HG02623 (cell line): ENCODE measurements around the gene DSG3.
"Not testable (repeated sequence)": the region's sequence is repeated elsewhere in the genome, so short reads cannot be mapped to it uniquely, and the experiment has no call there.

Experiments
- ATAC-seq: cut with Tn5 transposase; IDR thresholded peaks from one replicate; pipeline ENCODE4 v1.9.1; 2021; ENCODE audit warnings: moderate library complexity; ENCODE audit not compliant: unreplicated experiment

DSG3 gene

GRCh38 chr18:31490387-31490786, 42.8 kb downstream of the DSG3 start:
- peak; percentile 74 for ATAC-seq

DNA sequence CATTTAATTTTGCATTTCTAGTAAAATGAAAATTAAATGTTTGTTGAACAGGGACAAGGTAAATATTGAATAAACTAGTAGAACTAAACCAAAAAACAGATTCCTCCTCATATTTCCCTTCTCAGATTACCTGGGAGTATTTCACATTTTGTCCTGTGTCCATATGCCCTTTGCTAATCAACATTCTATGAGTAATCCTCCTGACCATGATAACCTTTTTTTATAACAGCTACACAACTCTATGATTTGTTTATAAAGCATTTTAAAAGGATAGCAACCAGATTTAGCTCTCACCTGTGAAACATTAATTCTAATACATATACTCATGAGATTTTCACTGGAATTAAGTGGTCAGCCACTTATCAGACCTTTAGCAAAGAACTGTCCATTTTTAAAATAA, 43.3 kb downstream of the DSG3 start:
- no peak for ATAC-seq

GRCh38 chr18:31491586-31491985, 44.0 kb downstream of the DSG3 start:
- no peak for ATAC-seq

DNA sequence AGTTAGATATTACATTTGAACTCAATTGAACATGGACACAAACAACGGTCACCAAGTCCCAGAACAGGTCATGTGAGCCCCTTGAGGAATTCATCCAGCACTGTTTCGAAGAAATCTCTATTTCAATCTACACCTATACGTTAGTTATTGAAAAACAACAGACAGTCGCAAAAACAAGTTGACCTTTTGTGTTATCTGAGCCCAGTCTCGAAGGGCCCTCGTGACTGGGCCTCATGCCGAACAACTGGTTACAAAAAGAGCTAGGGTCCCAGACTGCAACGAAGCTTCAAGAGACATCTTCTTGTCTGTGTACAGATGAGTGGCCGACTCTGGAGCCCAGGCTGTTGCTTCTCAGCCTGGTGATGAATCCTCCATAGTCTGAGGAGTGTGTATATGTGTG, 45.1 kb downstream of the DSG3 start:
- ATAC-seq: no peak

- ATAC-seq: no peak
Observed at GRCh38 chr18:31493171-31493570, 45.6 kb downstream of the DSG3 start.

- no peak for ATAC-seq
Observed at GRCh38 chr18:31493941-31494340, 46.4 kb downstream of the DSG3 start.

DNA sequence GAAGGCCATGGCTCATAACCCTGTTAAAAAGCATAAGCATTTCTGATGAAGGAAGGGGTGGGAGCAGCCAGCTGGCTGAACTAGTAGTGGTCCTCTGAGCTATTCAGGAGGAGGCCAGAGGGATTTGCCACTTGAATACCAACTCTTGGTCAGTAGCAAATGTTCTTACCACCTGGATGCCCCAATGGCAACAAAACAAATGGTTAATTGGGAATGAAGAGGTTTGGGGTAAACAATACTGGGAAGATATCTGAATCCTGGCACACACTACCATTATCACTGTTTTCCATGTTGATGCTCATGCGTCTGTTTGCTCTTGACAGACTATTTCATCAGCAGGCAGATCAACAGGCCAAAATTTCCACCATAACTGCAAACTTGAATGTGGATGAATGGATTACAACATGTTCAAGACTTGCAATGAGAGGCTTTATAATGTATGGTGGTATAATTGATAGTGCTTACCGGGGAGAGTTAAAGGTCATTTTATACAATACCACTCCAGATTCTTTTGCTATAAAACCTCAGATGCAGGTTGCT, 47.2 kb downstream of the DSG3 start:
- not testable (repeated sequence) for ATAC-seq

DNA sequence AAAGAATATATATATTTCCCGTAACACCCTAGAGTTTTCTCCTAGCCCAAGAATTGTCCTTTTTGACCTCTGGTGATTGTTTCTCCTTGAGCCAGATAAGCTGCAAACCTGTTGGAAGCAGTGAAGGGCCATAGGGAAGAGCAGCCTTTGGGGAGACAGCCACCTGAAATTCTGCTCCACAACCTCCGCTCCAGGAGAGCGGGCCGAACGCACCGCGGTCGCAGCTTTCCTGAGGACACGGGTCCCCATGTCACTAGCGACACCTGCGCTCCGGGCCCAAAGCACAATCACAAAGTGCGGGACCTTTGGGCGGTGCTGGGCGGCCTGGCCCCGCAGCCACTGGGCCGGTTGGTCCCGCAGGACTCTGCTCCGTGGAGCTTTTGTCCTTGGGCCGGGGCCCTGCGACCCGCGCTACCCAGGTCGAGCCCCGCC, 49.9 kb downstream of the DSG3 start:
- ATAC-seq: no peak

DNA sequence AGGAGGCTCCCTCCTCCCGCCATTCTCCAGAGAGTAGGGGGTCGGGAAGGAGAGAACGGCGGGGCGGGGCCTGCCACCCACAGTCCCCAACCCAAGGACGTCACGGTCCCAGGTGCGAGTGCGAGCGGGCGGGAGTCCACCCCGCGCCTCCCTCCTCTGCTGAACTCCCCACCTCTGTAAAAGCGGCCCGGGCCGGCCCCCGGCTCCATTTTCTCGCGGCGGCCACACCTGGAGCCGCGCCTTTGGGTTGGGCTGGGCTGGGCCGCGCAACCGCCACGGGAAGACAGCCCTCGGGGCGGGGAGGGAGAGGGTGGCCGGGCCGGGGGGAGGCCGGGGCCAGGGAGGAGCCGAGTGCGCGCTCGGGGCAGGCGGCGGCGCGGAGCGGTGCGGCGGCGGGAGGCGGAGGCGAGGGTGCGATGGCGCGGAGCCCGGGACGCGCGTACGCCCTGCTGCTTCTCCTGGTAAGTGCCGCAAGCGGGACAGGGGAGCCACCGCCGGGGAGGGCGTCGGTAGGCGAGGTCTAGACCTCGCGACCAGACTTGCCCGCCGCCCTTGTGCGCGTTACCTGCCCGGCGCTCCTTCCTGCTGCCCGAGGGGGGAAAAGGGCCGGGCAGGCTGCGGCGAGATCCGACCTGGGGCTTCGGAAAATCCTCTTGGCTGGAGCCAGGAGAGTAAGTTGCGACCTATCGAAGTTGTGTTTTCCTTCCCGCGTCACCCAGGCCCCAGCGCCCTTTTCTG, 50.5 kb downstream of the DSG3 start, which contains the start of gene DSG2:
DSG2 (plus strand) TSS at position 342 of the 738 bp plus-strand sequence; CDS start at position 417, 75 bp downstream.
- peak; percentile 39 for ATAC-seq

- no peak for ATAC-seq
Observed at GRCh38 chr18:31498574-31499524, 51.3 kb downstream of the DSG3 start.

GRCh38 chr18:31500051-31500688, 52.6 kb downstream of the DSG3 start:
- peak; percentile 79 for ATAC-seq

DNA sequence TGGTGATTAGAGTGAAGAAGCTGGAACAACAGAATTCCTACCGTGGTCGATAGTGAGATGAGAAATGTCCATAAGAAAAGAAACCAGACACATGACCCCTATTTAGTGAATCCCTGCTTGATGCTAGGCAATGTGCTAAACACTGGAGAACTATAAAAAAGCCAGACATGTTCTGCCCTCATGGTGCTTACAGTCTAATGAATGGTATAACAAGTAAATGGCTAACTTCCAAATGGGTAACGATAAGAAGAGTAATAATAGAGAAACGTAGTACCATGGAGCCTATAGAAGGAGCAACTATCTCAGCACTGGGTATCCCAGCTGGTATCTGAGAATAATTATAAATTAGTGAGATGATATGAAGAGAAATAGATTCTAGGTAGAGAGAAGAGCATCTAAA, 55.5 kb downstream of the DSG3 start:
- no peak for ATAC-seq

DNA sequence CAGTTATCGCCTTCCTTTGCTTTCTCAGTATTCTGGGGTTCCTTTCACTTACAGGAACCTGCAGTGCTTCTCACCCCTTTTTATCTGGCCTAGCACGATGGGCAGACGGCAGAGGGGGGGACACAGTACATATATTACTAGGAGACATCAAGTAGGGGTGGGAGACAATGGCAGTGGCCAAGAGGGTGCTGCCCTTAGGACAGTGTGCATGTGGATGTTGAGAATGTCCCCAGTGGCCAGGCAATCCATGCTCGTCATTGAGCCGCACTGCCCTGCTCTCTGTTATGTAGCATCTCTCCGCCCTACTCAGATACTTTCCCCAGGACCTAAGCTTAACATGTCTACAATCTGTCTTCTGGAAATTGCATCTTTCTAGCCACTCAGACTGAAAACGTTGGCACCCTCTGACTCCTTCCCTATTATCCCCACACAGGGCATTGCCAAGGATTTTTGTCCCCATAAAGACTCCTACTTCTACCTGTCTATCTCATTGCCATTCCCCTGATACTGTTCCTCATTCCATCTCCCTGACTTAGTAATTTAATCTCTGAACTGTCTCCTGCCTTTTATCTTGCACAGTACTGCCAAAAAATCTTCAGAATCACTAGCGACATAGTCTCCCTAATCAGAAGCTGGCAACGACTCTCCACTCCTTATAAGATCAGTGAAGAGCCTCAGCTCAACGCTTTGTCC, 57.1 kb downstream of the DSG3 start:
- ATAC-seq: no peak

DNA sequence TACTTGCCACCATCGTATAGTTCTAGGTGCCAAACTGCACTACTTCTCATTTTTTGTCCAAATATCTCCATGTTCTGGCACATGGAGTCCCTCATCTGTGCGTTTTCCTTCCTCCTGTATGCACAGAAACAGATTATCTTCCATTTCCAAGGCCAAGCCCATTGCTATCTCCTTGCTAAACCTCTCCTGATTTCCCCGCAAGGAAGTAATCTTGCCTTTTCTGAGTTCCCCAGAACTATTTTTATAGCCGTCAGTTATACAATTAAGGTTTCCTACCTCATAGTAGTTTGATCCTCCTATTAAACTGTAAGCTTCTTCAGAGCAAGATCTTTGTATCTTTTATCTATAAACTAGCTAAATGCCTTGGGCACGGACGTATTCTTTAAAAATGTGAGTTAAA, 57.6 kb downstream of the DSG3 start:
- ATAC-seq: no peak

GRCh38 chr18:31506024-31506742, 58.6 kb downstream of the DSG3 start:
- no peak for ATAC-seq

DNA sequence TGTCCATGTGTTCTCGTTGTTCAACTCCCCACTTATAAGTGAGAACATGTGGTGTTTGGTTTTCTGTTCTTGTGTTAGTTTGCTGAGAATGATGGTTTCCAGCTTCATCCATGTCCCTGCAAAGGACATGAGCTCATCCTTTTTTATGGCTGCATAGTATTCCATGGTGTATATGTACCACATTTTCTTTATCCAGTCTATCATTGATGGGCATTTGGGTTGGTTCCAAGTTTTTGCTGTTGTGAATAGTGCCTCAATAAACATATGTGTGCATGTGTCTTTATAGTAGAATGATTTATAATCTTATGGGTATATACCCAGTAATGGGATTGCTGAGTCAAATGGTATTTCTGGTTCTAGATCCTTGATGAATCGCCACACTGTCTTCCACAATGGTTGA, 59.6 kb downstream of the DSG3 start:
- ATAC-seq: not testable (repeated sequence)

GRCh38 chr18:31508781-31509180, 61.2 kb downstream of the DSG3 start:
- no peak for ATAC-seq

- no peak for ATAC-seq
Observed at GRCh38 chr18:31509571-31509970, 62.0 kb downstream of the DSG3 start.

- ATAC-seq: no peak
Observed at GRCh38 chr18:31510319-31510718, 62.8 kb downstream of the DSG3 start.

DNA sequence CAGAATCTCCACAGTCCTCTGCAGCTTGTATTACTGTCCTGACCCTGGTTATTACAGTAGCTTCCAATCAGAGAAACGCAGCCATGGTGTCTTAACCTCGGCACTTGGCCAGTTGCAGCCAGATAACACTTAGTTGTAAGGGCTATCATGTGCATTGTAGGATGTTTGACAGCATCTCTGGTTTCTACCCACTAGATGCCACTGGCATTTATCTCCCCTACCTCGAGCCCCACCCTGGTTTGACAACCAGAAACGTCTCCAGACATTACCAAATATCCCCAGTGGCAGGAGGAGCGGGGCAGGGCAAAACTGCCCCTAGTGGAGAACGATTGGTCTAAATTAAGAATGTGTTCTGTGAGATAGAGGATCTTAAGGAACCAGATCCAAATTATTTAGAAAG, 63.6 kb downstream of the DSG3 start:
- ATAC-seq: no peak
